HG03565 (cell line): Measurements from ENCODE around the gene IFNGR1.
"Not testable (repeated sequence)": the region's sequence is repeated elsewhere in the genome, so short reads cannot be mapped to it uniquely, and the experiment has no call there.

Source experiments
- ATAC-seq: cut with Tn5 transposase; IDR thresholded peaks from one replicate; pipeline ENCODE4 v1.9.1; 2021; ENCODE audit warnings: mild to moderate bottlenecking, moderate library complexity; ENCODE audit not compliant: unreplicated experiment

The IFNGR1 gene

GRCh38 chr6:137213813-137214212, 5.4 kb downstream of the IFNGR1 start:
- no peak for ATAC-seq

GRCh38 chr6:137213331-137213740, 5.8 kb downstream of the IFNGR1 start:
- ATAC-seq = no peak

DNA sequence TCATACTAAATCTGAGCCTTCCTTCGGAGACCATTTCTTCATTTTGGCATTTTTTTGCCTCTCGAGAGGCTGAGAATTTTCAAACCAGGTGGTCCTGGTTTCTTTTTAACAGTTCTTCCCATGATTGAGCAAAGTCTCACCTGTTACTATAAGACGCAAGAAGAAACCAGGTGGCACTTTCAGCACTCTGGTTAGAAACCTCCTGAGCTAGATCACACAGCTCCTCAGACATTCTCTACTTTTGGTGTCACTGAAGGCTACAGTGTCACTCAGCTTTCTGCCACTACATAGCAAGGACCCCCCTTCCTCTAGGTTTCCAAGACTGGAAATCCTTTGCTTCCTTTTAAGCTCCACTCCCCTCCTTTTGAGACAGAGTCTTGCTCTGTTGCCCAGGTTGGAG, 7.3 kb downstream of the IFNGR1 start:
- no peak for ATAC-seq

GRCh38 chr6:137210903-137211302, 8.3 kb downstream of the IFNGR1 start:
- no peak for ATAC-seq

DNA sequence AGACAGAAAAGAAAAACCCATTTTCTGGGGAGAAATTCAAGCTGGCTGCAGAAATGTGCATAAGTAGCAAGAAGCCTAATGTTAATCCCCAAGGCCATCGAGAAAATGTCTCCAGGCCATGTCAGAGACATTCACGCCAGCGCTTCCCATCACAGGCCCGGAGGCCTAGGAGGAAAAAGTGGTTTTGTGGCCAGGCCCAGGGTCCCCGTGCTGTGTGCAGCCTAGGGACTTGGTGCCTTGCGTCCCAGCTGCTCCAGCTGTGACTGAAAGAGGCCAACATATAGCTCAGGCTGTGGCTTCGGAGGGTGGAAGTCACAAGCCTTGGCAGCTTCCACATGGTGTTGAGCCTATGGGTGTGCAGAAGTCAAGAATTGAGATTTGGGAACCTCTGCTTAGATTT, 10.9 kb downstream of the IFNGR1 start:
- ATAC-seq = no peak

- ATAC-seq = not testable (repeated sequence)
Observed at GRCh38 chr6:137207457-137207856, 11.7 kb downstream of the IFNGR1 start.

GRCh38 chr6:137206577-137206976, 12.6 kb downstream of the IFNGR1 start:
- ATAC-seq = no peak

DNA sequence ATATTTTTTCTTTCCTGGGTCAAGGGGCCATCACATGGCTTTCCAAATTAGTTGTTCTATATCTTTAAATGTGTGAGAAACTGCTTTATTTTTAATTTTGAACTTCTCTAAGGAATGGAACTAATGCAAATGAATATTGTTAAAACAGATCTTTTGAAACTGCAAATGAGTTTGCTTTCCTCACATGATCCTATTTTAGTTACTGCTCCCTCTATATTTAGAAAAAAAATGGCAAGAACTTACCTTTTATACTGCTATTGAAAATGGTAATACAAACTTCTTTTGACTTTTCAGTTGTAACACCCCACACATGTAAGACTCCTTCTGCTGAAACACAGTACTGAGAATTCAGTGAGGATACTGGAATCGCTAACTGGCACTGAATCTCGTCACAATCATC, 15.9 kb downstream of the IFNGR1 start:
- ATAC-seq = no peak

DNA sequence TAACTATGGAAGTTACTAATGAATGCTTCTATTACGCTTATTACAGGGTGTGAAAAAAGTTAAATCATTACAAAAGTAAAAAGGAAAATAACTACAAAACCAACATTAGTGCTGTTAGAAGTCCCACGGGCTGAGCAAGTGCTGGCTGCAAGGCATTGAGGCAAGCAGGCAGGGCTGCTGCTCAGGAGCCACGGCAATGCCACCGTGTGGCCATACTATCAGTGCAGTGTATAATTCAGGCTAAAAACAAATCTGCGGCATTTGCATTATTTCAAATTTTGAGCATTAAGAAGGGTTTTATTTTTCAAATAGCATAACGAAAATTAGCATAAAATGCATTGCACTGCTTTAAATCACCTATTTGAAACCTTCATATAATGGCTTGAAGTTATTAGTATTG, 17.1 kb downstream of the IFNGR1 start:
- ATAC-seq = no peak

DNA sequence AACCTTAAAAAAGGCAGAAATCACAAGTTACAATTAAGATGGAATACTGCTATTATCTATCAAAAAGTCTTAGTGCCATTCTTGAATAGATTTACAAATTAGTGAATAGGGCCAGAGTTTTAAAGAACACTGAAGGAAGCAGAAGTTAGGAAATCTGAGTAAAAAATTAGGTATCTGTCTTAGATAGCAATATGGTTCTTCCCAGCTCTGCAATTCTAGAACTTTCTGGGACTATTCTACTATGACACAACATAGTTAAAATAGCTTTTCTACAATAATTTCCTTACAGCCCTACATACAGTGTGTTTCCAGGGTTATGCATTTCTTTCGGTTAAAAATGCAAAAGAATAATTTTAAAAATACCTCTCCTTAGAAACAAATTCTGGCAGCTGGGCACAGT, 18.2 kb downstream of the IFNGR1 start:
- no peak for ATAC-seq

DNA sequence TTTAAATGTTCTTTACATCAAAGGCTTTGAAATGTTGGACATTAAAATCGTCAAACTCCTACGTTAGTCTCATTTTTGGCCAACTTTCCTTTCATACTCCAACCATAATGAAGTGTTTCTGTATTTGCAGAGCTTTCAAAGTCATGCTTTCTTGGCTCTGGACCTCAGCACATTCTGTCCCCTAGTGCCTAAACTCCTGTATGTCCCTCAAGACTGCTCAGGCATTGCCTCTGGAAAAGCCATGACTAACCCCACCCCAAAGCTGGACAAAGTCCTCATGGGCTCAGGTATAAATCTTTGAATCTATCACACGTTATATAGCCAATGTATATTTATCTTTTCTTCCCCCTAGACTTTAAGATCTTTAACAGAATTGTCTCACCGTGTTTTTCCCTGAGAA, 18.9 kb downstream of the IFNGR1 start:
- no peak for ATAC-seq

- no peak for ATAC-seq
Observed at GRCh38 chr6:137197684-137198645, 21.2 kb downstream of the IFNGR1 start.

DNA sequence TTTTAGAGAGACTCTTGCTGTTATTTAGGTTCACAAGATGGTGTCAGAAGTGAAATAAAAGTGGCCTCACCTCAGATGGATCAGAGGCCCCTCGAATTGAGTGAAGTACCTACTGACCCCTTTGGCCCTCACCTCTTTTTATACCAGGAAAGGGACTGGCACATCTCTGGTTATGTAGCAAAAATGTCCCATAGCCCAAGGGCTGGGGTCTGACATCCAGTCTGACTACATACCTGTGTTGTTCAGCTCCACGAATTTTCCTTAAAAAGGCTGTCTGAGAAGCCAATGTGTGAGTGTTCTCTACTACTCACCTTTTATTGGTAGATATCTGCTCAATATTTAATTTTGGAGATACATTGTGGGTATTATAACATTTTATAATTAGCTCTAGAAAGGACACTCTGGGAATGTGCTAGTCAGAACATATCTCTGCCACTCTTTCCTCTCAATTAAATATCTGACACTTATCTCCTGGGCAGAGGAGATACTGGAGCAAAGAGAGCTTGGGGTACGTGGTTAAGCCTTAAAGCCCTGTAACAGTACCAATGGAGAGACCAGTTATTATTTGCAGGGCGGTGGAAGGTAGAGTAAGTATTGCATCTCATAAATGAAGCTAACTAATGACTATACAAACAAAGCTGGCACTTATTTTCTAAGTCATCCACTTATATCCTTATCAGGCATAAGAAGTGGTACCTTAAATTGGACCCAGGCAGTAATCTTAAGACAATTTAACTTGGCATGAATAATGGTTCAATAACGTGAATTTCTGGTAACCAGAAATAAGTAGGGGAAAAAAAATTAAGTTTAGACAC, 25.7 kb downstream of the IFNGR1 start:
- ATAC-seq = no peak

DNA sequence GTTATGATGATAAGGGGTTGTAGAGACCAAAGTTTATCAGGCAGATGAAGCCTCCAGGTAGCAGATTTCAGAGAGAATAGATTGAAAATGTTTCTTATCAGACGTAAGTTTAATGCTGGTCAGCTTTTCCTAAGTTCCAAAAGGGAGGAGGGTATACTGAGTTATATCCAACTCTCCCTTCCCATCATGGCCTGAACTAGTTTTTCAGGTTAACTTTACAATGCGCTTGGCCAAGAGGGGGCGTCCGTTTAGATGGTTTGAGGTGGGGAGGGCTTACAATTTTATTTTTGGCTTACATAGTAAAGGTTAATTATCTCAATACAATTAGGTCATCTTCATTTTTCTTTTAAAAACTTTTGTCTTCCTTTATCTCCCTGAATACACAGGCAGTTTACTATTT, 26.4 kb downstream of the IFNGR1 start:
- no peak for ATAC-seq

- ATAC-seq = no peak
Observed at GRCh38 chr6:137191670-137192069, 27.5 kb downstream of the IFNGR1 start.

GRCh38 chr6:137191236-137191635, 27.9 kb downstream of the IFNGR1 start:
- ATAC-seq = no peak

GRCh38 chr6:137190583-137191094, 28.5 kb downstream of the IFNGR1 start:
- ATAC-seq = no peak

DNA sequence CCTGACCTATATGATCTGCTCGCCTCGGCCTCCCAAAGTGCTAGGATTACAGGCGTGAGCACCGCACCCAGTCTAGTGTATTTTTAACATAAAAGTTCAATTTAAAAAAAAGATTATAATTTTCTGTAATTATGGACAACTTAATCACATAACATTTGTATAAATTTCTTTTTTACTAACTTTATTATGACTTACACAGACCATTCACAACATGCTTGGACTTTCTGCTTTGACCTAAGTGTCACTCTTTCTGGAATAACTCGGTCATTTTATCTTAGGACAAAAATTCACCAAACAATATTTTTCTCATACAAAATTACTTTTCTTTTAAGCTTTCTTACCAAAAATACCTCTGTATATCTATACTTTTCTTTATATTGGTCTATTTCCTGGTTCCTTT, 30.3 kb downstream of the IFNGR1 start:
- ATAC-seq = no peak

DNA sequence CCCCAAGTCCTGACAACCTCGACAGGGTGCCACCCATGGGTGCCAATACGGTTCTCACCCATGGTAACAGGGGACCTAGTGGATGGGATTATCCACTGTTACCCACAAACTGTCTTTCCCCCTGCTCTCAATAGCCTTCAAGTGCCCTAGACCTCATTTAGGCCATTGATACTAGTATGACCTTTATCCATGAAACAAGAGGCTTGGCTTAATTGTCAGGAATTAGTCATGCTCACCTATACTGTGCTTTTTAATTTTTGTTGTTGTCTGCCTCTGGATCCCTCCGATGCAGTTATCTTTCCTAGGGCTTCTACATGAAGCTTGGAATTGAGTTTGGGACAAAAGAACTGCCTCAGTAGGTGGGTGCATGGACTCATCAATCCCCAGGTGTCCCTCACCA, 33.9 kb downstream of the IFNGR1 start:
- no peak for ATAC-seq

GRCh38 chr6:137182654-137183073, 36.5 kb downstream of the IFNGR1 start:
- ATAC-seq = no peak

GRCh38 chr6:137181891-137182653, 37.1 kb downstream of the IFNGR1 start:
- ATAC-seq = no peak
